Astrocyte of the spinal cord (primary cell): ENCODE measurements around the gene VPS16.

Source experiments
- DNase-seq: peaks from one replicate; pipeline ENCODE4 v3.0.0; 2011; ENCODE audit warnings: low read depth, low spot score
- H3K4me3 ChIP-seq: 2 replicates; pipeline ENCODE4 v1.5.1; 2011; ENCODE audit warnings: low read depth, mild to moderate bottlenecking, low read length, moderate library complexity
- CTCF ChIP-seq: IDR thresholded peaks from 2 replicates; pipeline ENCODE4 v1.5.1; 2012; ENCODE audit warnings: low read depth, mild to moderate bottlenecking, low read length, inconsistent platforms
- in situ Hi-C: cut with HindIII; loops from 2 replicates; pipeline ENCODE4 v1.10.0; 2017; ENCODE audit warnings: low sequenced_read_pairs

Gene VPS16

GRCh38 chr20:2797136-2797983, 43.2 kb upstream of the VPS16 start:
- TF ChIP-seq CTCF, result no peak
- in situ Hi-C loops, result no loop called here
- H3K4me3 ChIP-seq, result no peak overlapping the region
- DNase-seq, result no peak

- no peak overlapping the region for H3K4me3 ChIP-seq
- in situ Hi-C loops, result no loop called here
- no peak for TF ChIP-seq CTCF
- no peak for DNase-seq
Observed at GRCh38 chr20:2798095-2798805, 42.3 kb upstream of the VPS16 start.

- in situ Hi-C loops, result no loop called here
- TF ChIP-seq CTCF, result no peak
- DNase-seq, result peak; percentile 62
- no peak overlapping the region for H3K4me3 ChIP-seq
Observed at GRCh38 chr20:2798814-2799213, 41.7 kb upstream of the VPS16 start.

GRCh38 chr20:2799271-2799670, 41.3 kb upstream of the VPS16 start:
- H3K4me3 ChIP-seq, result peak overlapping the region; percentile 36
- in situ Hi-C loops, result no loop called here
- no peak for TF ChIP-seq CTCF
- DNase-seq, result no peak

- no peak for TF ChIP-seq CTCF
- in situ Hi-C loops, result no loop called here
- H3K4me3 ChIP-seq, result peak overlapping the region; percentile 36
- peak; percentile 16 for DNase-seq
Observed at GRCh38 chr20:2799688-2800520, 40.6 kb upstream of the VPS16 start.

- peak within 1 kb of the TSS; percentile 36 for H3K4me3 ChIP-seq
- DNase-seq, result no peak
- no peak for TF ChIP-seq CTCF
- in situ Hi-C loops, result no loop called here
Observed at GRCh38 chr20:2800521-2801285, 39.8 kb upstream of the VPS16 start, which contains the start of gene CPXM1. TSS of gene CPXM1 (minus strand) at chr20:2800627. CDS start at chr20:2800572, 55 bp downstream.
